Smooth muscle cell of the coronary artery (primary cell): ENCODE results near the gene FZR1. TPM values are rescaled to one million over a fixed set of nuclear protein-coding genes. Genes with fewer than 3 reads are reported as not detected.

ENCODE experiments used
- total RNA-seq: library from RNA; depleted of rRNA; stranded (reverse); fragments of >200 nt; gene quantifications from 2 replicates; pipeline ENCODE4 v1.2.3, GENCODE V29; 2014; ENCODE audit warnings: low replicate concordance

Gene FZR1
- 32.2 and 35.6 TPM in 2 replicates for total RNA-seq

GRCh38 chr19:3505598-3506383 lies at the start of gene FZR1:
Gene FZR1 (plus strand): TSS chr19:3506311. CDS start chr19:3522990, 16,679 bp downstream.

GRCh38 chr19:3480383-3481091 lies 25.6 kb upstream of the FZR1 start, which contains the start of gene SMIM24:
Gene SMIM24 (minus strand): TSS chr19:3480525. CDS start chr19:3480463, 62 bp downstream.

GRCh38 chr19:3483226-3483628 lies 22.9 kb upstream of the FZR1 start, which contains the start of gene SMIM44:
Gene SMIM44 (minus strand): TSS chr19:3483441. CDS start chr19:3483403, 38 bp downstream.

GRCh38 chr19:3500429-3501101 lies 5.5 kb upstream of the FZR1 start, which contains the start of gene DOHH:
Gene DOHH (minus strand): TSS chr19:3500674. CDS start chr19:3496814, 3,860 bp downstream.

GRCh38 chr19:3538965-3539755 lies 33.0 kb downstream of the FZR1 start, which contains the start of gene TEKTIP1:
Gene TEKTIP1 (plus strand): TSS chr19:3539174. CDS start chr19:3539178, 4 bp downstream.

GRCh38 chr19:3557461-3558248 lies 51.5 kb downstream of the FZR1 start, which contains the start of gene MFSD12:
Gene MFSD12 (minus strand): TSS chr19:3557586. CDS start chr19:3557403, 183 bp downstream.

GRCh38 chr19:3572855-3573161 lies 66.7 kb downstream of the FZR1 start, which contains the start of gene HMG20B:
Gene HMG20B (plus strand): TSS chr19:3572944. CDS start chr19:3573310, 366 bp downstream.

GRCh38 chr19:3585301-3586126 lies 79.4 kb downstream of the FZR1 start, which contains the start of gene GIPC3:
Gene GIPC3 (plus strand): TSS chr19:3585478. CDS start chr19:3585598, 120 bp downstream.

Other genes starting within 250 kb of the FZR1 start
- 26.5 and 56.4 TPM in 2 replicates for gene NFIC, start 139.7 kb upstream of the FZR1 start, total RNA-seq
- not detected in 2 replicates for gene SMIM24, start 25.8 kb upstream of the FZR1 start, total RNA-seq
- gene SMIM44, start 22.9 kb upstream of the FZR1 start, total RNA-seq: not detected in 2 replicates
- gene DOHH, start 5.6 kb upstream of the FZR1 start, total RNA-seq: 6.0 and 14.1 TPM in 2 replicates
- gene TEKTIP1, start 32.9 kb downstream of the FZR1 start, total RNA-seq: not detected in 2 replicates
- gene MFSD12, start 51.3 kb downstream of the FZR1 start, total RNA-seq: 64.7 and 87.5 TPM in 2 replicates
- gene HMG20B, start 66.6 kb downstream of the FZR1 start, total RNA-seq: 39.9 and 73.1 TPM in 2 replicates
- 0.08 TPM in 1 of 2 replicates, not detected in the other for gene GIPC3, start 79.2 kb downstream of the FZR1 start, total RNA-seq
- 1.4 and 1.5 TPM in 2 replicates for gene TBXA2R, start 100.6 kb downstream of the FZR1 start, total RNA-seq
- 23.2 and 40.0 TPM in 2 replicates for gene CACTIN, start 120.5 kb downstream of the FZR1 start, total RNA-seq
- gene PIP5K1C, start 194.2 kb downstream of the FZR1 start, total RNA-seq: 15.4 and 18.4 TPM in 2 replicates
- not detected in 2 replicates for gene TJP3, start 202.1 kb downstream of the FZR1 start, total RNA-seq